HL-60 (cell line): ENCODE data around the gene PLPP3.

Experiments used
- CTCF ChIP-seq: IDR thresholded peaks from one replicate; pipeline ENCODE4 v1.5.1; 2011; ENCODE audit warnings: low read length, control low read depth, inconsistent platforms; ENCODE audit not compliant: insufficient read depth
- POLR2AphosphoS5 ChIP-seq: IDR thresholded peaks from 2 replicates; pipeline ENCODE4 v1.6.1; 2012; ENCODE audit warnings: low read depth
- TF ChIP-seq, protein P1 (sequence below): IDR thresholded peaks from 2 replicates; pipeline ENCODE4 v1.6.1; 2012; ENCODE audit warnings: low read depth; ENCODE audit not compliant: insufficient replicate concordance

DNA sequence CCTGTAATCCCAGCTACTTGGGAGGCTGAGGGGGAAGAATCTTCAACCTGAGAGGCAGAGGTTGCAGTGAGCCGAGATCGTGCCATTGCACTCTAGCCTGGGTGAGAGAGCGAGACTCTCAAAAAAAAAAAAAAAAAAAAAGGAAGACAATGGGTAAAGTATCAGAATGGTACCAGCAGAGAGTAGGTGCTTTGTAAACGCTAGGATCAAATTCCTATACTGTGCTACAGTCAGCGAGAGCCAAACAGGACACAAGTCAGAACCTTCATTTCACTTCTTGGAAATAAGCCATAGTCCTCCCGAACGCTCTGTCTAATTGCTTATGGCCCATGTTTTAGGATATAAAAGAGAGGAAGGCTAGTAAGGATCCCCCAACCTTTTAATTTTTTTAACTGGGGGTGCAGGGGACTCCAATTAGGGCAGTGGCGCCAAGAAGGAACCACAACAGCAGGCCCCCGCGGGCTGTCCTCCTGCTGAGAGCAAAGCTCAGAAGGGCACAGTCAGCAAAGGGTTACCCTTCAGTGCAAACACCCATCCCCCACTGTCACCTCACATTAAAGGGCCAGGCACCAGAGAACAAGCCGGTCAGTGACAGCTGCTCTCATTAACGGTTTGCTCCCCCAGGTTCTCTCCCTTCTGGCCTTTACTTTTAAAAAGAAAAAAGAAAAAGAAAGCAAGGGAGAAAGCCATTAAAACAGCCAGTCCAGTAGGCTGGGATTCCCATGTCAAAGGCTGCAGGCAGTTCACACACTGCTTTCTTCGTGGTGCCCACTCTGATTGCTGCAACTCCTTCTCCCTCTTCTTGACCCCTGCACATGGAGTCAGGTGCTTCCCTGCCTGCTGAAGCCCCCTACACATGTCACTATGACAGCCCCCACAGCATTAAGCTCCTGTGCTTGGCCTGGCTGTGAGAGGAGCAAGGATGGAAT lies 69.4 kb downstream of the PLPP3 start:
- no peak for TF ChIP-seq CTCF
- TF ChIP-seq POLR2AphosphoS5 = no peak
- TF ChIP-seq, protein P1, sequence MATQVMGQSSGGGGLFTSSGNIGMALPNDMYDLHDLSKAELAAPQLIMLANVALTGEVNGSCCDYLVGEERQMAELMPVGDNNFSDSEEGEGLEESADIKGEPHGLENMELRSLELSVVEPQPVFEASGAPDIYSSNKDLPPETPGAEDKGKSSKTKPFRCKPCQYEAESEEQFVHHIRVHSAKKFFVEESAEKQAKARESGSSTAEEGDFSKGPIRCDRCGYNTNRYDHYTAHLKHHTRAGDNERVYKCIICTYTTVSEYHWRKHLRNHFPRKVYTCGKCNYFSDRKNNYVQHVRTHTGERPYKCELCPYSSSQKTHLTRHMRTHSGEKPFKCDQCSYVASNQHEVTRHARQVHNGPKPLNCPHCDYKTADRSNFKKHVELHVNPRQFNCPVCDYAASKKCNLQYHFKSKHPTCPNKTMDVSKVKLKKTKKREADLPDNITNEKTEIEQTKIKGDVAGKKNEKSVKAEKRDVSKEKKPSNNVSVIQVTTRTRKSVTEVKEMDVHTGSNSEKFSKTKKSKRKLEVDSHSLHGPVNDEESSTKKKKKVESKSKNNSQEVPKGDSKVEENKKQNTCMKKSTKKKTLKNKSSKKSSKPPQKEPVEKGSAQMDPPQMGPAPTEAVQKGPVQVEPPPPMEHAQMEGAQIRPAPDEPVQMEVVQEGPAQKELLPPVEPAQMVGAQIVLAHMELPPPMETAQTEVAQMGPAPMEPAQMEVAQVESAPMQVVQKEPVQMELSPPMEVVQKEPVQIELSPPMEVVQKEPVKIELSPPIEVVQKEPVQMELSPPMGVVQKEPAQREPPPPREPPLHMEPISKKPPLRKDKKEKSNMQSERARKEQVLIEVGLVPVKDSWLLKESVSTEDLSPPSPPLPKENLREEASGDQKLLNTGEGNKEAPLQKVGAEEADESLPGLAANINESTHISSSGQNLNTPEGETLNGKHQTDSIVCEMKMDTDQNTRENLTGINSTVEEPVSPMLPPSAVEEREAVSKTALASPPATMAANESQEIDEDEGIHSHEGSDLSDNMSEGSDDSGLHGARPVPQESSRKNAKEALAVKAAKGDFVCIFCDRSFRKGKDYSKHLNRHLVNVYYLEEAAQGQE = no peak
